ENCODE measurements around the gene BBS7. TPM values are rescaled to one million over a fixed set of nuclear protein-coding genes. Genes with fewer than 3 reads are reported as not detected.

Gene BBS7
- total and polyA plus RNA-seq, 7 experiments from 2014 or later: 3.7 to 13.1 (median 8.1) TPM

GRCh38 chr4:121790976-121791375, 79.3 kb downstream of the BBS7 start:
- CTCF ChIA-PET: no interaction called here
- POLR2A ChIA-PET: no interaction called here
- no peak overlapping the region for H3K4me3 ChIP-seq (ENCODE audit: low read length)
- Mint-ChIP-seq H3K27me3 (peaks cover 9 to 24% (median 21%) of the 10 kb centered on the region in 5 donors), H3K9me3 (no peaks in the 10 kb centered on the region), H3K36me3 (no peaks in the 10 kb centered on the region), H3K4me1 (peaks cover 0 to 23% (median 5%) of the 10 kb centered on the region in 7 donors), H3K4me3 (no peak overlapping the region), H3K27ac (no peak overlapping the region)
- H3K27me3 ChIP-seq (ENCODE audit: control insufficient read depth in 2 of 2, insufficient read depth in 2 of 2, low read length in 2 of 2): no peaks in the 10 kb centered on the region
- no peak overlapping the region for H3K27ac ChIP-seq (ENCODE audit: low read depth, low read length)
- intact Hi-C loops (cut with micrococcal nuclease): no loop called here
- DNase-seq: no peak
- H3K36me3 ChIP-seq (ENCODE audit: control insufficient read depth in 2 of 3, insufficient read depth in 3 of 3, low read length in 3 of 3): no peaks in the 10 kb centered on the region
- ATAC-seq: no peak
- no peaks in the 10 kb centered on the region for H3K9me3 ChIP-seq (ENCODE audit: control insufficient read depth in 2 of 3, low read length in 3 of 3)
- H3K4me1 ChIP-seq (ENCODE audit: control insufficient read depth in 2 of 2, insufficient read depth in 2 of 2, low read length in 2 of 2): no peaks in the 10 kb centered on the region

- ChIA-PET CTCF (no interaction called here), POLR2A (interaction anchor here (0.7 kb wide), 1 partner anchor 28 kb away, joined by 3 read pairs; no protein-coding TSS in a partner anchor)
- intact Hi-C loops (cut with micrococcal nuclease): no loop called here
- Mint-ChIP-seq H3K27me3 (peaks cover 14 to 29% (median 24%) of the 10 kb centered on the region in 5 donors), H3K4me3 (no peak overlapping the region), H3K27ac (no peak overlapping the region), H3K4me1 (peaks cover 0 to 17% (median 0%) of the 10 kb centered on the region in 7 donors), H3K36me3 (no peaks in the 10 kb centered on the region), H3K9me3 (peaks cover 0 to 3% (median 0%) of the 10 kb centered on the region in 11 donors)
- no peaks in the 10 kb centered on the region for H3K27me3 ChIP-seq (ENCODE audit: control insufficient read depth in 2 of 2, insufficient read depth in 2 of 2, low read length in 2 of 2)
- DNase-seq: no peak
- H3K9me3 ChIP-seq (ENCODE audit: control insufficient read depth in 2 of 3, low read length in 3 of 3): no peaks in the 10 kb centered on the region
- H3K4me3 ChIP-seq (ENCODE audit: low read length): no peak overlapping the region
- H3K4me1 ChIP-seq (ENCODE audit: control insufficient read depth in 2 of 2, insufficient read depth in 2 of 2, low read length in 2 of 2): no peaks in the 10 kb centered on the region
- H3K36me3 ChIP-seq (ENCODE audit: control insufficient read depth in 2 of 3, insufficient read depth in 3 of 3, low read length in 3 of 3): no peaks in the 10 kb centered on the region
- ATAC-seq: no peak
- H3K27ac ChIP-seq (ENCODE audit: low read depth, low read length): no peak overlapping the region
Measured at GRCh38 chr4:121789960-121790829, 80.1 kb downstream of the BBS7 start.

GRCh38 chr4:121789455-121789854, 80.8 kb downstream of the BBS7 start:
- Histone ChIP-seq H3K36me3 (ENCODE audit: control insufficient read depth in 2 of 3, insufficient read depth in 3 of 3, low read length in 3 of 3) (no peaks in the 10 kb centered on the region), H3K27me3 (ENCODE audit: control insufficient read depth in 2 of 2, insufficient read depth in 2 of 2, low read length in 2 of 2) (no peaks in the 10 kb centered on the region), H3K27ac (ENCODE audit: low read depth, low read length) (no peak overlapping the region), H3K4me1 (ENCODE audit: control insufficient read depth in 2 of 2, insufficient read depth in 2 of 2, low read length in 2 of 2) (no peaks in the 10 kb centered on the region), H3K4me3 (ENCODE audit: low read length) (no peak overlapping the region), H3K9me3 (ENCODE audit: control insufficient read depth in 2 of 3, low read length in 3 of 3) (peaks cover 0 to under 1% (median 0%) of the 10 kb centered on the region in 3 experiments)
- Mint-ChIP-seq H3K27me3 (peaks cover 22 to 36% (median 31%) of the 10 kb centered on the region in 5 donors), H3K36me3 (no peaks in the 10 kb centered on the region), H3K9me3 (peaks cover 0 to 10% (median 3%) of the 10 kb centered on the region in 11 donors), H3K4me1 (peaks cover 0 to 13% (median 0%) of the 10 kb centered on the region in 7 donors), H3K27ac (no peak overlapping the region), H3K4me3 (no peak overlapping the region)
- POLR2A ChIA-PET: interaction anchor here (0.7 kb wide), 1 partner anchor 27 kb away, joined by 3 read pairs; no protein-coding TSS in a partner anchor
- intact Hi-C loops (cut with micrococcal nuclease): no loop called here
- DNase-seq: no peak
- ATAC-seq: no peak
- CTCF ChIA-PET: interaction anchor here (0.5 kb wide), 1 partner anchor 46 kb away, joined by 3 read pairs; no protein-coding TSS in a partner anchor

GRCh38 chr4:121788896-121789295, 81.4 kb downstream of the BBS7 start:
- POLR2A ChIA-PET: no interaction called here
- H3K27ac Mint-ChIP-seq: no peak overlapping the region
- peaks cover 0 to 16% (median 6%) of the 10 kb centered on the region in 11 donors for H3K9me3 Mint-ChIP-seq
- H3K27me3 Mint-ChIP-seq: peaks cover 25 to 39% (median 35%) of the 10 kb centered on the region in 5 donors
- intact Hi-C loops (cut with micrococcal nuclease): no loop called here
- DNase-seq (no peak), ATAC-seq (no peak)
- no peaks in the 10 kb centered on the region for H3K36me3 ChIP-seq (ENCODE audit: control insufficient read depth in 2 of 3, insufficient read depth in 3 of 3, low read length in 3 of 3)
- H3K27me3 ChIP-seq (ENCODE audit: control insufficient read depth in 2 of 2, insufficient read depth in 2 of 2, low read length in 2 of 2): no peaks in the 10 kb centered on the region
- H3K36me3 Mint-ChIP-seq: no peaks in the 10 kb centered on the region
- H3K4me3 ChIP-seq (ENCODE audit: low read length): no peak overlapping the region
- H3K9me3 ChIP-seq (ENCODE audit: control insufficient read depth in 2 of 3, low read length in 3 of 3): peaks cover 0 to 3% (median 0%) of the 10 kb centered on the region in 3 experiments
- H3K27ac ChIP-seq (ENCODE audit: low read depth, low read length): no peak overlapping the region
- CTCF ChIA-PET: no interaction called here
- H3K4me1 Mint-ChIP-seq: peaks cover 0 to 13% (median 0%) of the 10 kb centered on the region in 7 donors
- H3K4me3 Mint-ChIP-seq: no peak overlapping the region
- H3K4me1 ChIP-seq (ENCODE audit: control insufficient read depth in 2 of 2, insufficient read depth in 2 of 2, low read length in 2 of 2): no peaks in the 10 kb centered on the region

- Histone ChIP-seq H3K4me3 (ENCODE audit: low read length) (no peak overlapping the region), H3K9me3 (ENCODE audit: control insufficient read depth in 2 of 3, low read length in 3 of 3) (peaks cover 0 to 3% (median 0%) of the 10 kb centered on the region in 3 experiments), H3K36me3 (ENCODE audit: control insufficient read depth in 2 of 3, insufficient read depth in 3 of 3, low read length in 3 of 3) (no peaks in the 10 kb centered on the region), H3K27ac (ENCODE audit: low read depth, low read length) (no peak overlapping the region), H3K4me1 (ENCODE audit: control insufficient read depth in 2 of 2, insufficient read depth in 2 of 2, low read length in 2 of 2) (no peaks in the 10 kb centered on the region), H3K27me3 (ENCODE audit: control insufficient read depth in 2 of 2, insufficient read depth in 2 of 2, low read length in 2 of 2) (no peaks in the 10 kb centered on the region)
- no peak for DNase-seq
- Mint-ChIP-seq H3K4me3 (no peak overlapping the region), H3K9me3 (peaks cover 0 to 19% (median 6%) of the 10 kb centered on the region in 11 donors), H3K27me3 (peaks cover 39 to 51% (median 46%) of the 10 kb centered on the region in 5 donors), H3K27ac (no peak overlapping the region), H3K36me3 (no peaks in the 10 kb centered on the region), H3K4me1 (peaks cover 0 to 13% (median 0%) of the 10 kb centered on the region in 7 donors)
- CTCF ChIA-PET: no interaction called here
- POLR2A ChIA-PET: no interaction called here
- intact Hi-C loops (cut with micrococcal nuclease): no loop called here
- no peak for ATAC-seq
Measured at GRCh38 chr4:121786221-121786620, 84.1 kb downstream of the BBS7 start.

GRCh38 chr4:121785479-121785878, 84.8 kb downstream of the BBS7 start:
- Mint-ChIP-seq H3K27ac (no peak overlapping the region), H3K27me3 (peaks cover 45 to 59% (median 48%) of the 10 kb centered on the region in 5 donors), H3K4me3 (no peak overlapping the region), H3K36me3 (no peaks in the 10 kb centered on the region), H3K4me1 (peaks cover 0 to 13% (median 0%) of the 10 kb centered on the region in 7 donors), H3K9me3 (peaks cover 0 to 19% (median 6%) of the 10 kb centered on the region in 11 donors)
- no peaks in the 10 kb centered on the region for H3K4me1 ChIP-seq (ENCODE audit: control insufficient read depth in 2 of 2, insufficient read depth in 2 of 2, low read length in 2 of 2)
- no peak overlapping the region for H3K4me3 ChIP-seq (ENCODE audit: low read length)
- POLR2A ChIA-PET: no interaction called here
- DNase-seq (no peak), ATAC-seq (no peak)
- H3K27me3 ChIP-seq (ENCODE audit: control insufficient read depth in 2 of 2, insufficient read depth in 2 of 2, low read length in 2 of 2): no peaks in the 10 kb centered on the region
- H3K9me3 ChIP-seq (ENCODE audit: control insufficient read depth in 2 of 3, low read length in 3 of 3): peaks cover 0 to 3% (median 0%) of the 10 kb centered on the region in 3 experiments
- intact Hi-C loops (cut with micrococcal nuclease): no loop called here
- CTCF ChIA-PET: no interaction called here
- H3K36me3 ChIP-seq (ENCODE audit: control insufficient read depth in 2 of 3, insufficient read depth in 3 of 3, low read length in 3 of 3): no peaks in the 10 kb centered on the region
- no peak overlapping the region for H3K27ac ChIP-seq (ENCODE audit: low read depth, low read length)
